GM19023 (cell line): ENCODE data around the gene IRF2BP1.
"Not testable (repeated sequence)": the region's sequence is repeated elsewhere in the genome, so short reads cannot be mapped to it uniquely, and the experiment has no call there.

Source experiments
- ATAC-seq: cut with Tn5 transposase; IDR thresholded peaks from one replicate; pipeline ENCODE4 v1.9.1; 2021; ENCODE audit warnings: mild to moderate bottlenecking, moderate library complexity; ENCODE audit not compliant: unreplicated experiment

The IRF2BP1 gene

GRCh38 chr19:45902651-45903625 is 17.0 kb upstream of the IRF2BP1 start:
- ATAC-seq: peak; percentile 83

DNA sequence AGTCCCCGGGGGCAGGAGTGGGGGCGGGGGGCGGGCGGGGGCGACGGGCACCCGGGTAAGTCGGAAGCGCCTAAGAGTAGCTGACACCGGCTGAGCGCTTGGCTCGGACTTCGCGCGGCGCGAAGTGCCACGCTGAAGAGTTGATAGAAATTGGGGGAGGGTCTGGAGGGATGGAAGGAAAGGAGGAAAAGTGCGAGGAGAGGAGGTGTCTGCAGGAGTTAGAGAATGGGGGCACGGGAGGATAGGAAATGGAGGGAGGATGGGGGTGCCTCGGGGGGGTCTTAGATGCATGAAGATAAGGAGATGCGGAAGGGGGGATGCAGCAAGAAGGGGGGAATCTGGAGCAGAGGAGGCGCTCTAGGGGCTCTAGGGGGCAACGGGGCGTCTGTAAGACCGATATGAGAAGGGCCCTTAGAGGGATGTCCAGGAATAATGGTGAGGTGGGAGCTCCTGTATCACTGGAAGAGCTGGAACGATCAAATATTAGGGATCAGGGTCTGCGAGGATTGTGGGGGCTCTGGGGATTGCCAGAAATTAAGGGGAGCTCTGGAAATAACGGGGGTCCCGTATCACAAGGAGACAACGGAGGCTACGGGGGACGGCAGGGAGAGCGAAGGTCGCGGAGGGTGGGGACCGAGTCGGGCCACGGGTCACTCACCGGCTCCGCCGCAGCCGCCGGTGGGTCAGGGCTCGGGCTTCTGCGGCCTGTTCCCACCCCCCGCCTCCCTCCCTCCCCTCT is 16.1 kb upstream of the IRF2BP1 start, which contains the start of gene MYPOP:
TSS of gene MYPOP (minus strand) at position 702 of the 739 bp plus-strand sequence. CDS start 840 bp downstream, outside the sequence.
- no peak for ATAC-seq

GRCh38 chr19:45901432-45901911 is 15.5 kb upstream of the IRF2BP1 start:
- no peak for ATAC-seq

DNA sequence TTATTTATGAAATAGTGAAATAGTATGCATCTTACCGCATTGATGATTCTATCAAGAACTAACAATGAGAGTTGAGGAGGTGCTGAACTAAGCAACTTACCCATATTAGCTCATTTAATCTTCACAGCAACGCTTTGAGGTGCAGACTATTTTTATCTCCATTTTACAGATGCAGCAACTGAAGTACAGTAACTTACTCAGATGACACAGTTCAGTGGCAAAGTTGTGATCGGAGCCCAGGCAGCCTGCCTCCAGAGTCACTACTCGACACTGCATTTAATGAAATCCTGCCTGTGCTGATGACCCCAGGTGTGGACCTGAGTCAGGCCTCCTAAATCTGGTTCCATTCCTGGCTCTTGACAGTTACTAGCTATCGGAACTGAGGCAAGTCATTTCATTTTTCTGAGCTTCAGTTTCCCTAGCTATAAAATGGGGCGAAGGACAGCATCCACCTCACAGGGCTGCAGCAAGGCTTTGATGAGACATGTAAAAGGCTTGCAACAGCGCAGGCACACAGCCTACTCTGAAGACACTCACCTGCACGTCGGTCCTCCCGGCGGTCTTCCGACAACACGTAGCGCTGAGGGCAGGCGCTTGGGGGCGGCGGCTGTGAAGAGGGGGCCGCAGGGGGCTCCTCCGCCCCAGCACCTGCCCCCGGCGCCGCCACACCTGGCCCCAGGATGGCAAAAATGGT is 14.9 kb upstream of the IRF2BP1 start:
- no peak for ATAC-seq

GRCh38 chr19:45899919-45900589 is 14.1 kb upstream of the IRF2BP1 start:
- ATAC-seq: no peak

GRCh38 chr19:45899253-45899652 is 13.3 kb upstream of the IRF2BP1 start:
- no peak for ATAC-seq

- ATAC-seq: no peak
These were observed 11.4 kb upstream of the IRF2BP1 start for GRCh38 chr19:45897261-45897812.

DNA sequence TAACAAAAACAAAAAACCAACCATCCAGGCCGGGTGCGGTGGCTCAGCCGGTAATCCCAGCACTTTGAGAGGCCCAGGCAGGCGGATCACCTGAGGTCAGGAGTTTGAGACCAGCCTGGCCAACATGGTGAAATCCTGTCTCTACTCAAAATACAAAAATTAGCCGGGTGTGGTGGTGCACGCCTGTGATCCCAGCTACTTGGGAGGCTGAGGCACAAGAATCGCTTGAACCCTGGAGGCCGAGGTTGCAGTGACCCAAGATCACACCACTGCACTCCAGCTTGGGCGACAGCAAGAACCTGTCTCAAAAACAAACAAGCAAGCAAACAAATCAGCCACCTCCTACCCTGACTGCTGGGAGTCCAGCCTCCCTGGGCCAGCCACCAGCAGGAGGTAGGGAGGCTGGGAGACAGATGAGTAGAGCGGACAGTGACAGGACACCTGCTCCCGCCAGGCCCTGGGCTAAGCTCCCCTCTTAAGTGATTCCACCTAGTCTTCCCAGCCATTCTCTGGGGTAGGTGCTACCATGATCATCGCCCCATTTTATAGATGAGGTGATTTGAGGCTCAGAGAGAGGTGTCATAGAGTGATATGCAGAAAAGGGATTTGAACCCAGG is 10.2 kb upstream of the IRF2BP1 start:
- ATAC-seq: not testable (repeated sequence)

GRCh38 chr19:45895519-45895972 is 9.6 kb upstream of the IRF2BP1 start:
- ATAC-seq: no peak

DNA sequence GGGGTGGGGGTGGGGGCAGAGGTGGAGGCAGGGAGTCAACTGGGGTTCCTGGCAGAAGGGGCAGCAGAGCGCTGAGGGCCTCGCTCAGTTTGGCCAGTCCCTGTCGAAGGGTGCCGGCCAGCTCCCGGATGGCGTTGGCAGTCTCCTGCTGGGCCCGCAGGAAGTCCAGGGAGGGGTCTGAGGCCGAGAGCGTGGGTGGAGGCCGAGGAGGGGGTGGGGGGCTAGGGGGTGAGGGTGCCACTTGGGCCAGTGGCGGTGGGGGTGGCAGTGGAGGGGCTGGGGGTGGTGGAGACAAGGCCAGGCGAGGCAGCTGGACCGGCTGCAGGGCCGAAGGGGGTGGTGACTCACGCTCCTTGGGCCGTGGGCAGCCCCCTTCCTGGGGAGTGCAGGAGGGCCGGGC is 4.9 kb upstream of the IRF2BP1 start:
- ATAC-seq: no peak

GRCh38 chr19:45889210-45889885 is 3.4 kb upstream of the IRF2BP1 start:
- no peak for ATAC-seq

DNA sequence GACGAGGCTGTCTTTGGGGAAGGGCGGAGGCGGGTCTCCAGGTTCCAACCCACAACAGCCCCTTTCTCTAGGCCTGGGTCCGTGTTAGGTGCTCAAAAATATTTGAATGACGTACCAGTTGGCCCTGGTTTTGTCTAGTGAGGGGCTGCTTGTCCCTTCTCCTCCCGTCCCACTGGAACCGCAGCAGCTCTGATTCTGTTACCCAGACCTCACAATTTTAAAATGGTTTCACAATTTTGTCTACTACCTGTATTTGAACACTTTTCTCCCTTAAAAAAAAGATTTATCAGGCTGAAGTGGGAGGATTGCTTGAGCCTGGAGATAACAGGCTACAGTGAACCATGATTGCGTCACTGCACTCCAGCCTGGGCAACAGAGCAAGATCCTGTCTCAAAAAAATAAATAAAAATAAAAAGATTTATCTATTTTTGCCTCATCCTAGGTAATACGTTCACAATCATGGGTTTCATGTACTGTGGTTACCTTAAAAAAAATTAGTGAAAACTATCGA is 1.3 kb upstream of the IRF2BP1 start:
- ATAC-seq: no peak

DNA sequence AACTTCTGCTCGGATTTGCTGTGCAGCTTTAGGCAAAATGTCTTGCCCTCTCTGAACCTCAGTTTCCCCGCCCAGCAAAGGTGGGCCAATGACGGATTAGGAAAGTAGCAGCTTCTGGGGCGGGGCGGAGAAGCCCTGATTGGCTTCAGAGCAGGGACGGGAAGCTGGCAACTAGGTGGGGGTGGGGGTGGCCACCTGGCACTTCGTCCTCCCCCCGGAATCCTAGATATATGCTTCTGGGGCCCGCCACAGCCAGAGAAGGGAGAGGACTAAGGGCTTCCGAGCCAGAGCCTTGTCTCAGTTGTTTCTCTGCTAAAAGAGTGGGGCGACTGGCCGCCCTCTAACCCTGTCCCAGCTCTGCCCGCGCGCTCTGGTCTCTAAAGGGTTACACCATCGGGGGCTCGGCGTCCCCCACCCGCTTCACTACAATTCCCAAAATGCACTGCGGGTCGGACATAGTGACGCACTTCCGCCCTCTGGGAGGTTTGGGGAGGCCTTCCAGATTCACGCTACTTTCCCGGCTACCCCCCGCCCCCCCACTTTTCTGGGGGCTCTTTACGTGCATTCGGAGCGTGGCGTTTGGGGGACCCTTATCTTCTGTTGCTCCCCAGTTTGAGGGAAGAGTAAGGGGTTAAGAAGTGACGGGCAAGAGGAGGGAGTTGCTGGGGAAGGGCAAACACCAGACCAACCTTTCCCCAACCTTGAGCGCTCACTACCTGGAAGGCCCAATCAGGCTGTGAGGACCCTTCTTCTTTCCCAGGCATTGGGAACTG is 672 bp upstream of the IRF2BP1 start:
- peak; percentile 49 for ATAC-seq

DNA sequence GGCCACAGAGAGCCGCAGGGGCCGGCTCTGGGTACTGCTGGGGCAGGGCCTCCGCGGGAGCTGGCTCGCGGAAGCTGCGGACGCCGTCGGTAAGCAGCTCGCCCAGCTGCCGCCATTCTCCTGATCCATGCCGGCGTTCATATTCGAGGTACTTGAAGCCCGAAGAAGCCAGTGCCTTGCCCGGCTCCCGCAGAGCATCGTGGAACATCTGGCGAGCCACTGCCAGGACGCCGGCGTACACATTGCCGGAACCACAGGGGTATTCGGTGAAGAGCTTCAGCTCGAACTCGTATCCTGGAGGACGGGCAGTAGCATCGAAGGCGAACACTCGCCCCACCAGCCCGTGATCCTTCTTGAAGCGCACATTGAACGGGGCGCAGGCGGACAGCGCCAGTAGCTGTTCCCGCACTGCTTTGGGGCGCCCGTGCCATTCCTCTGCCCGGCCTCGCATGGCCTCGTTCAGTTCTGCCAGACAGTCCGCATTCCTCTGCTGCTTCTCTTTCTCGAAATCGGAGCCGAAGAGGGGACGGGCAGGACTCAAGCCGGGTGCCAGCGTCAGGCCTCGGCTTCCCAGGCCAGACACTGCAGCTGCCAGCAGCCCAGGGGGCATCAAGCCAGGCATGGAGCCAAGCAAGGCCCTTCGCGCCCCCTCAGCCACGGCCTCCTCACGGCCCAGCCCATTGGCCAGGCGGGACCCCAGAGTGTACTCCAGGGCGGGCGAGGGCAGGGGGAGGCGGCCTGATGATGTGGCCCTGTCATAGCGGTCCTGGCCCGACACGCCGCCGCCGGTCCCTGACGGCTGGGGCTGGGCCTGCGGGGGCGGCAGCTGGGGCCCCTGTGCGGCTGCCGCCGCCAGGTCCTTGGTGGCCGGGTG is 1.0 kb downstream of the IRF2BP1 start:
- peak; percentile 4 for ATAC-seq

- ATAC-seq: no peak
These were observed 1.9 kb downstream of the IRF2BP1 start for GRCh38 chr19:45883881-45884681.

DNA sequence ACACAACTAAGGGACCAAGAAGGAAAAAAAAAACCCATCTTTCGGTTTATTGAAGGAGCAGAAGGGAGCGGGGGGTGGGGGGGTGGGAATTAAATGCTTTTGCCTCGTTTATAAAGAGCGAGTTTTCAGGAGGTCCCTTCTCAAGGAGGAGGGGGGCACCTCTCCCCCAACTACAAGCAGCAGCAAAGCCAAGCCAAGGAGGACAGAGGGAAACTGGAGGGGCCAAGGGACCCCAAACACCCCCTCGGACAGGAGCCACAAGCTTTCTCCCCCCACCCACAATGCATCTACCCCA is 2.4 kb downstream of the IRF2BP1 start:
- no peak for ATAC-seq
